DND-41 (cell line): Measurements from ENCODE around the gene DEAF1.

Experiments
- ATAC-seq: fragments of 200-7000 bp; cut with Tn5 transposase; 3 replicates; pipeline ENCODE4 v1.9.1; 2021; ENCODE audit warnings: low read depth; ENCODE audit not compliant: insufficient read depth
- DNase-seq: peaks from one replicate; pipeline ENCODE4 v3.0.0-alpha.2; 2020
- H2AFZ ChIP-seq: 2 replicates; pipeline ENCODE4 v1.6.0; 2012; ENCODE audit warnings: low read depth, low read length
- H3K27ac ChIP-seq: 2 replicates; pipeline ENCODE4 v1.5.1; 2012; ENCODE audit warnings: low read length, inconsistent platforms
- H3K27me3 ChIP-seq: fragments of 200-600 bp; sonication (generic); 2 replicates; pipeline ENCODE4 v1.6.0; 2012; ENCODE audit warnings: low read length, mild to moderate bottlenecking, inconsistent platforms; ENCODE audit not compliant: insufficient read depth, poor library complexity
- H3K36me3 ChIP-seq: 2 replicates; pipeline ENCODE4 v1.5.1; 2012; ENCODE audit warnings: low read length, inconsistent platforms; ENCODE audit not compliant: insufficient read depth
- H3K4me1 ChIP-seq: 2 replicates; pipeline ENCODE4 v1.5.1; 2012; ENCODE audit warnings: mild to moderate bottlenecking, low read length; ENCODE audit not compliant: insufficient read depth
- H3K4me2 ChIP-seq: 2 replicates; pipeline ENCODE4 v1.6.0; 2012; ENCODE audit warnings: mild to moderate bottlenecking, moderate library complexity, low read length, inconsistent platforms; ENCODE audit not compliant: insufficient read depth
- H3K4me3 ChIP-seq, 2 experiments: fragments of 200-600 bp in 1 of 2; shearing (Covaris generic) in 1 of 2; 2 replicates each; pipeline ENCODE4 v1.5.1; 2012 to 2016; ENCODE audit warnings: inconsistent platforms in 2 of 2, low read length in 2 of 2, mild to moderate bottlenecking in 2 of 2, low read depth in 1 of 2, moderate library complexity in 1 of 2
- H3K79me2 ChIP-seq: 2 replicates; pipeline ENCODE4 v1.6.0; 2012; ENCODE audit warnings: low read length, inconsistent platforms; ENCODE audit not compliant: insufficient read depth
- H3K9ac ChIP-seq: 2 replicates; pipeline ENCODE4 v1.6.0; 2012; ENCODE audit warnings: low read depth, mild to moderate bottlenecking, inconsistent platforms, low read length, moderate library complexity
- H3K9me3 ChIP-seq: 2 replicates; pipeline ENCODE4 v1.5.1; 2012; ENCODE audit warnings: low read length, moderate library complexity, mild to moderate bottlenecking, inconsistent platforms; ENCODE audit not compliant: insufficient read depth, severe bottlenecking
- H4K20me1 ChIP-seq: 2 replicates; pipeline ENCODE4 v1.6.0; 2012; ENCODE audit warnings: low read length; ENCODE audit not compliant: insufficient read depth
- CTCF ChIP-seq: IDR thresholded peaks from 2 replicates; pipeline ENCODE4 v1.5.1; 2012; ENCODE audit warnings: borderline replicate concordance, low read length, moderate library complexity, mild to moderate bottlenecking; ENCODE audit not compliant: poor library complexity, severe bottlenecking; ENCODE audit errors: extremely low read depth
- EZH2 ChIP-seq: IDR thresholded peaks from 3 replicates; pipeline ENCODE4 v1.6.1; 2012; ENCODE audit warnings: borderline replicate concordance, low read depth, mild to moderate bottlenecking, moderate library complexity, low read length, inconsistent platforms; ENCODE audit not compliant: severe bottlenecking

Gene DEAF1

GRCh38 chr11:702462-703461 lies 7.7 kb upstream of the DEAF1 start:
- no peaks in the 10 kb centered on the region for H3K9me3 ChIP-seq
- no peak overlapping the region for H3K27ac ChIP-seq
- DNase-seq = no peak
- H4K20me1 ChIP-seq = peaks cover 9% of the 10 kb centered on the region
- no peak overlapping the region for H3K9ac ChIP-seq
- TF ChIP-seq CTCF (no peak), EZH2 (no peak)
- ATAC-seq = no peak
- no peak overlapping the region for H3K4me3 ChIP-seq
- no peaks in the 10 kb centered on the region for H3K27me3 ChIP-seq
- peaks cover 12% of the 10 kb centered on the region for H3K79me2 ChIP-seq
- H3K4me2 ChIP-seq = no peak overlapping the region
- no peaks in the 10 kb centered on the region for H3K4me1 ChIP-seq
- peaks cover 28% of the 10 kb centered on the region for H3K36me3 ChIP-seq
- H2AFZ ChIP-seq = no peak overlapping the region

- Histone ChIP-seq H3K4me2 (no peak overlapping the region), H3K4me1 (peaks cover 4% of the 10 kb centered on the region), H3K36me3 (peaks cover 28% of the 10 kb centered on the region), H3K27ac (no peak overlapping the region), H3K9ac (no peak overlapping the region), H3K9me3 (no peaks in the 10 kb centered on the region), H3K27me3 (no peaks in the 10 kb centered on the region), H3K79me2 (peaks cover 21% of the 10 kb centered on the region), H3K4me3 (no peak overlapping the region), H4K20me1 (peaks cover 9% of the 10 kb centered on the region), H2AFZ (no peak overlapping the region)
- TF ChIP-seq CTCF (no peak), EZH2 (no peak)
- DNase-seq (no peak), ATAC-seq (no peak)
Measured at GRCh38 chr11:701741-702461, 6.9 kb upstream of the DEAF1 start.

- ATAC-seq (no peak), DNase-seq (no peak)
- Histone ChIP-seq H3K4me3 (no peak overlapping the region), H3K79me2 (peaks cover 33% of the 10 kb centered on the region), H3K27me3 (no peaks in the 10 kb centered on the region), H4K20me1 (peaks cover 8% of the 10 kb centered on the region), H2AFZ (no peak overlapping the region), H3K9ac (no peak overlapping the region), H3K4me2 (no peak overlapping the region), H3K4me1 (peaks cover 13% of the 10 kb centered on the region), H3K9me3 (no peaks in the 10 kb centered on the region), H3K36me3 (peaks cover 27% of the 10 kb centered on the region), H3K27ac (no peak overlapping the region; the same call in 1 of the 2 replicates)
- TF ChIP-seq CTCF = no peak
- TF ChIP-seq EZH2 = no peak
Measured at GRCh38 chr11:699753-700152, 4.7 kb upstream of the DEAF1 start.
